Keratinocyte (primary cell): Measurements from ENCODE around the gene LTBP2.

Source experiments
- EZH2 ChIP-seq: IDR thresholded peaks from one replicate; pipeline ENCODE4 v1.6.1; 2012; ENCODE audit warnings: inconsistent platforms, mild to moderate bottlenecking, low read length, moderate library complexity
- TF ChIP-seq, protein P1 (sequence below), 3 experiments: IDR thresholded peaks in 1 of 3; conservative IDR thresholded peaks in 1 of 3; optimal IDR thresholded peaks in 1 of 3; 2 replicates in 2 of 3; 3 replicates in 1 of 3; pipeline versions ENCODE3 to v1.5.1; 2011; ENCODE audit warnings: low read length in 3 of 3, mild to moderate bottlenecking in 3 of 3, moderate library complexity in 2 of 3, control low read depth in 1 of 3, inconsistent platforms in 1 of 3; ENCODE audit not compliant: insufficient read depth in 2 of 3; ENCODE audit errors: extremely low read depth in 1 of 3

DNA sequence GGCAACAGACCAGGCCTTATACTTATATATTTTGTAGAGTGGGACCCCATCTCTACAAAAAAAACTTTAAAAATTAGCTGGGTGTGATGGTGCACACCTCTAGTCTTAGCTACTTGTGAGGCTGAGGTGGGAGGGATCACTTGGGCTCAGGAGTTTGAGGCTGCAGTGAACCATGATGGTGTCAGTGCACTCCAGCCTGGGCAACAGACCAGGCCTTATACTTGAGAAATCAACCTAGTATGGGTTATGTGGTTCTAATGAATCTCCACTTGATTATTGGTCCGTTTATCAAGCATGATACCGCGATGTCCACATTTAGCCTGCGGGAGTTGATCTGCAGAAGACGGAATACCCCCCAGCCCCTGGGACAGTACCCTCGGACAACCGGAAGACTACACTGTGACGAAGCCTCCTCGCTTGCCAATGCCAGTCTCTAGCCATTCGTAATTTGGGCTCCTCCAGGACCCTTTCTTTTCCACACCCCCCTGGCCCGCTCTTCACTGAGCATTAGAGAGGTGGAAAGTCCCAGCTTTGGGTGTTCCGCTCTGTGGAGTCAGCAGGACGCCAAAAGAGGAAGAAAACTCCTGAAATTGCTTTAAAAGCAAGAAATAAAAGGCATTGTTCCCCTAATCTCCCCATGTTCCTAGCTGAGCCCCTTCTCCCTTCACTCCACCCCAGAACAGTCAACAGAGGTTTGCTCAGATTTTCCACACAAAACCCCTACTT, 19.4 kb downstream of the LTBP2 start:
- TF ChIP-seq, protein P1, sequence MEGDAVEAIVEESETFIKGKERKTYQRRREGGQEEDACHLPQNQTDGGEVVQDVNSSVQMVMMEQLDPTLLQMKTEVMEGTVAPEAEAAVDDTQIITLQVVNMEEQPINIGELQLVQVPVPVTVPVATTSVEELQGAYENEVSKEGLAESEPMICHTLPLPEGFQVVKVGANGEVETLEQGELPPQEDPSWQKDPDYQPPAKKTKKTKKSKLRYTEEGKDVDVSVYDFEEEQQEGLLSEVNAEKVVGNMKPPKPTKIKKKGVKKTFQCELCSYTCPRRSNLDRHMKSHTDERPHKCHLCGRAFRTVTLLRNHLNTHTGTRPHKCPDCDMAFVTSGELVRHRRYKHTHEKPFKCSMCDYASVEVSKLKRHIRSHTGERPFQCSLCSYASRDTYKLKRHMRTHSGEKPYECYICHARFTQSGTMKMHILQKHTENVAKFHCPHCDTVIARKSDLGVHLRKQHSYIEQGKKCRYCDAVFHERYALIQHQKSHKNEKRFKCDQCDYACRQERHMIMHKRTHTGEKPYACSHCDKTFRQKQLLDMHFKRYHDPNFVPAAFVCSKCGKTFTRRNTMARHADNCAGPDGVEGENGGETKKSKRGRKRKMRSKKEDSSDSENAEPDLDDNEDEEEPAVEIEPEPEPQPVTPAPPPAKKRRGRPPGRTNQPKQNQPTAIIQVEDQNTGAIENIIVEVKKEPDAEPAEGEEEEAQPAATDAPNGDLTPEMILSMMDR (optimal IDR thresholded peaks at IDR 0.05 in 1 of 3, IDR thresholded peaks at IDR 0.05 in 1 of 3, conservative IDR thresholded peaks at IDR 0.05 in 1 of 3; ENCODE audit: extremely low read depth in 1 of 3, insufficient read depth in 2 of 3, low read length in 3 of 3): no peak
- TF ChIP-seq EZH2: no peak
